Peyer's patch (tissue), 4 donors: ENCODE results near the gene CFAP119. TPM values are rescaled to one million over a fixed set of nuclear protein-coding genes. Genes with fewer than 3 reads are reported as not detected.

ENCODE experiments used
- DNase-seq, 3 donors: peaks; one replicate each; pipeline ENCODE4 v3.0.0-alpha.2; 2017 to 2019
- H3K27ac ChIP-seq, 4 donors: fragments of 200-600 bp; sonication (generic); one replicate each; pipeline ENCODE4 v1.5.1; 2016 to 2019
- H3K27me3 ChIP-seq, 2 donors: fragments of 200-600 bp; sonication (generic); one replicate each; pipeline ENCODE4 v1.5.1; 2019
- H3K36me3 ChIP-seq, 3 donors: fragments of 200-600 bp; sonication (generic); one replicate each; pipeline ENCODE4 v1.5.1; 2016 to 2019
- H3K4me1 ChIP-seq, 4 donors: fragments of 200-600 bp; sonication (generic); one replicate each; pipeline ENCODE4 v1.5.1; 2016 to 2019
- H3K4me3 ChIP-seq, 4 donors: fragments of 200-600 bp; sonication (generic); 1 replicate in 3 of 4; 2 replicates in 1 of 4; pipeline ENCODE4 v1.5.1; 2016 to 2019; ENCODE audit warnings: mild to moderate bottlenecking in 1 of 4
- H3K9me3 ChIP-seq, 4 donors: fragments of 200-600 bp; sonication (generic); one replicate each; pipeline ENCODE4 v1.5.1; 2016 to 2019; ENCODE audit warnings: mild to moderate bottlenecking in 1 of 4
- POLR2A ChIP-seq, 2 donors: fragments of 450-650 bp; IDR thresholded peaks; one replicate each; pipeline ENCODE4 v1.5.1; 2017; ENCODE audit warnings: antibody characterized with exemption in 2 of 2, mild to moderate bottlenecking in 2 of 2, moderate library complexity in 2 of 2
- total RNA-seq, 4 donors: library from RNA; depleted of rRNA; stranded (reverse); fragments of >200 nt; gene quantifications; one replicate each; pipeline ENCODE4 v1.1.0, GENCODE V29; 2016
- TF ChIP-seq, protein P1 (sequence below), 6 experiments: fragments of 450-650 bp in 4 of 6; fragments of 200-600 bp in 2 of 6; sonication (generic) in 1 of 6; IDR thresholded peaks; one replicate each; pipeline ENCODE4 v1.5.1; 2017 to 2019; ENCODE audit warnings: antibody characterized with exemption in 6 of 6, mild to moderate bottlenecking in 3 of 6, moderate library complexity in 1 of 6

CFAP119 gene
- total RNA-seq, 4 donors from 2014 or later, result 2.9 to 17.3 (median 4.2) TPM

DNA sequence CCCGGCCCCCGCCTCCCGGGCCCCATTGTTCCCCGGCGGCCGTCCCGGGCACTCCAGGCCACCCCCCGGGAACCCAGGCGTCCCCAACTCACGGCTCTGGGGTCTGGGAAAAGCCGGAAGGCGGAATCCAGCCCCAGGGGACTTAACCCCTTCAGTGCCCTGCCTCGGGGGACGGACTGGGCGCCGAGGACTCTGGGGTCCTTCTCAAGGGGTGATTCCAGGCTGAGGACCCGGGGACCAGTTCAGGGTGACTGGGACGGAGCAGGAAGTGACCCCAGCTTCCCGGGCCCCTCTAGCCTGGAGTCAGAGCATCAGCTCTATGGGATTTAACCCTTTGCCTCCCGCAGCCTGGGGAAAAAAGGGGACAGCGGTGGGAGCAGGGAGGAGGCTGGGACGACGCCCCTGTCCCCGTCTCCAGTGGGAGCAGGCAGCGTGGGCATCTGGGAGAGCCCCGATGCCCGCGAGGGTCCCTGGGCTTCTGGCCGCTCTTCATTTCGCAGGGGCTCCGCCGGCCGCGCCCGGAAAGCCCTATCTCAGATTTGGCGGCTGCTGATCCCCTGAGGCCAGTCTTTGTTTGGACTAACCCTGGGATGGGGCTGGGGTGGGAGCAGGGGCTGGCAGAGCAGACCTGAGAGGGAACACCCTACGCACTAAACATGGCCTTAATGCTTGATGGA is 25.2 kb upstream of the CFAP119 start, which contains the start of gene ZNF629:
TSS of gene ZNF629 (minus strand) at position 270 of the 677 bp plus-strand sequence. CDS start 2,723 bp downstream, outside the sequence.
- peaks cover 0 to 27% (median 10%) of the 10 kb centered on the region in 4 donors for H3K4me1 ChIP-seq
- peak; percentile 38 to 77 (median 75) for DNase-seq
- peak within 1 kb of the TSS; percentile 60 to 89 (median 78) for H3K4me3 ChIP-seq
- peaks cover 0 to 22% (median 0%) of the 10 kb centered on the region in 3 donors for H3K36me3 ChIP-seq
- H3K27me3 ChIP-seq, result no peaks in the 10 kb centered on the region
- peak; percentile 19 to 25 for TF ChIP-seq POLR2A (IDR thresholded peaks at IDR 0.05)
- TF ChIP-seq, protein P1, sequence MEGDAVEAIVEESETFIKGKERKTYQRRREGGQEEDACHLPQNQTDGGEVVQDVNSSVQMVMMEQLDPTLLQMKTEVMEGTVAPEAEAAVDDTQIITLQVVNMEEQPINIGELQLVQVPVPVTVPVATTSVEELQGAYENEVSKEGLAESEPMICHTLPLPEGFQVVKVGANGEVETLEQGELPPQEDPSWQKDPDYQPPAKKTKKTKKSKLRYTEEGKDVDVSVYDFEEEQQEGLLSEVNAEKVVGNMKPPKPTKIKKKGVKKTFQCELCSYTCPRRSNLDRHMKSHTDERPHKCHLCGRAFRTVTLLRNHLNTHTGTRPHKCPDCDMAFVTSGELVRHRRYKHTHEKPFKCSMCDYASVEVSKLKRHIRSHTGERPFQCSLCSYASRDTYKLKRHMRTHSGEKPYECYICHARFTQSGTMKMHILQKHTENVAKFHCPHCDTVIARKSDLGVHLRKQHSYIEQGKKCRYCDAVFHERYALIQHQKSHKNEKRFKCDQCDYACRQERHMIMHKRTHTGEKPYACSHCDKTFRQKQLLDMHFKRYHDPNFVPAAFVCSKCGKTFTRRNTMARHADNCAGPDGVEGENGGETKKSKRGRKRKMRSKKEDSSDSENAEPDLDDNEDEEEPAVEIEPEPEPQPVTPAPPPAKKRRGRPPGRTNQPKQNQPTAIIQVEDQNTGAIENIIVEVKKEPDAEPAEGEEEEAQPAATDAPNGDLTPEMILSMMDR (IDR thresholded peaks at IDR 0.05), result peak in 2 of 6 experiments; percentile 13 to 22
- H3K9me3 ChIP-seq, result no peaks in the 10 kb centered on the region
- peak within 1 kb of the TSS; percentile 69 to 83 (median 78) for H3K27ac ChIP-seq

DNA sequence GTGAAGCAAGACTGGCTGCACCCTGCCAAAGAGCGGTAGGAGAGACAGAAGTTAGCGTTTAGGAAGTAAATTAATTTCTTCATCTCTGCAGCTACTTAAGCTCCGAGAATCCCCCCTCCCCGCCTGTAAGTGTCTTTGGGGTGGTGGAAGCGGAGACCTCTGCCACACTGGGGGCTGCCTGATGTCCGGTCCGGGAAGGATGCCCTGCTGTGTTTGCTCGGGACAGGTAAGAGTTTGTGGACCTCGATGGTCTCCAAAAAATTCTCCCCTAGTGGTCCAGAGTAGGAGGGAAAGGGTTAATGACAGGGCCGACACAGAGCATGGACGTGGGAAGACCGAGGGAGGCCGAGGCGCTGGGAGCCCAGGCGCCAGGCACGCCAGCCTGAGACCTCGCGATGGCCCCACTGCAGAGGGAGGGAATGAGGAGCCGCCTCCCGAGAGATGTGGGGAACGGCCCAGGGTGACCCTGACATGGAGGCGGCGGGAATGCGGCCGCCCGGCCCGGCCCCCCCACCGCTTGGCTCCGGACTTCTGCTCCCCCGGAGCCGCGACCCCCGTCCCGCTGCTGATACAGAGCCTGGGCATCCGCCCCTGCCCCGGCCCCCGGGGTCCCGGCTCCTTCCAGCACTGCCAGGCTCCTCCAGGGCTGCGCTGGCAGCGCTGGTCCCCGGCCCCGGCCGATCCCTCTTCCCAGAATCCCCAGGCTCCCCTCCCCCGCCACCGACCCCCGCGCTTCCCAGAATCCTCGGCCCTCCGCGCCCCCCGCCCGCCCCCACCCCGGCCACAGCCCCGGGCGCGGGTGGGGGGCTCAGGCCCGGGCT is 24.5 kb upstream of the CFAP119 start:
- Histone ChIP-seq H3K9me3 (no peaks in the 10 kb centered on the region), H3K4me3 (peak overlapping the region; percentile 60 to 89 (median 78)), H3K27ac (peak overlapping the region; percentile 69 to 83 (median 78)), H3K4me1 (peaks cover 0 to 27% (median 10%) of the 10 kb centered on the region in 4 donors), H3K36me3 (peaks cover 0 to 29% (median 0%) of the 10 kb centered on the region in 3 donors), H3K27me3 (no peaks in the 10 kb centered on the region)
- TF ChIP-seq POLR2A (IDR thresholded peaks at IDR 0.05), result no peak
- TF ChIP-seq, protein P1 (IDR thresholded peaks at IDR 0.05), result peak in 1 of 6 experiments; percentile 3
- no peak for DNase-seq

DNA sequence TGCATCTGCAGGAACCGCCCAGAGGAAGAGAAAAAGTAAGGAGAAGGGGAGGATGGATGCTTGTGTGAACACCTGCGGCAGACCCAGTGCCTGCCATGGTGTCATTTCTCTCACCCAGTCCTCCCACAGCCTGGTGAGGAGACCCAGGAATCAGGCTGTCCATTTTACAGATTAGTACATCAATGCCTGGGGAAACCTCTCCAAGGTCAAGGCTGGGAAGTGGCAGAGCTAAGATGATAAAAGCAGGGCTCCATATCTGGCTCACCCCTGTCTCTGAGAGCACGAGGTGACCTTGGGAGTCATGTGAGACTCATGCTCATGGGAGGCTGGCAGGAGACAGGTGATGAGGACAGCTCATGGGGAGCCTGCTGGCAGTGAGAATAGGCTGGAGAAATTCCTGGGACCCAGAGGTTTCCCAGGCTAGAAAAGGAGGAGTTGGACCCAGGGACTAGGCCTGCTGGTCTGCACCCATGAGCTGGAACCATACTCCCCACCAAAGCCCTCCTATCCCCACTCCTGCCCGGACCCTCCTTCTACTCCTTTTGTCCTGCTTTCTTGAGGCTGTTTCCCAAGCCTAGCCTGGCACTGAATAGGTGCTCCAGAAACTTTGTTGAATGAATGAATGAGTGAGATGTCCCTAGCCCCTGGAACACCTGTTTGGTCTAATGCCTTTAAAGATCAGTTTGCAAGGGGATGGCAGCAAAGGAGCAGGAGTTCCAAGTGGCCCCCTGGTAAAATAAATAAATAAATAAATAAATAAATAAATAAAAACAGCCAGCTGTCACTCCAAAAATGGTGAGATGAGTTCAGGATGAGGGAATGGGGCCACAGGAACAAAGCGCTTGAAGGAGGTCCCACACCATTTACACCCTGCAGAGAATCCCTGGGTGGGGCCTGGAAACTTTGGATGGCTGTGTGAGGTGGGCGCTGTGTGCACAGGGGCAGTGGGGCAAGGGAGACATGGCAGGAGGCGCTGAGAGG is 23.6 kb upstream of the CFAP119 start:
- H3K9me3 ChIP-seq, result no peaks in the 10 kb centered on the region
- peaks cover 0 to 27% (median 10%) of the 10 kb centered on the region in 4 donors for H3K4me1 ChIP-seq
- DNase-seq, result no peak
- H3K4me3 ChIP-seq, result peak overlapping the region in 2 of 4 donors; percentile 82 to 89
- H3K27ac ChIP-seq, result no peak overlapping the region
- TF ChIP-seq, protein P1 (IDR thresholded peaks at IDR 0.05), result no peak
- TF ChIP-seq POLR2A (IDR thresholded peaks at IDR 0.05), result no peak
- peaks cover 0 to 29% (median 0%) of the 10 kb centered on the region in 3 donors for H3K36me3 ChIP-seq
- H3K27me3 ChIP-seq, result no peaks in the 10 kb centered on the region

DNA sequence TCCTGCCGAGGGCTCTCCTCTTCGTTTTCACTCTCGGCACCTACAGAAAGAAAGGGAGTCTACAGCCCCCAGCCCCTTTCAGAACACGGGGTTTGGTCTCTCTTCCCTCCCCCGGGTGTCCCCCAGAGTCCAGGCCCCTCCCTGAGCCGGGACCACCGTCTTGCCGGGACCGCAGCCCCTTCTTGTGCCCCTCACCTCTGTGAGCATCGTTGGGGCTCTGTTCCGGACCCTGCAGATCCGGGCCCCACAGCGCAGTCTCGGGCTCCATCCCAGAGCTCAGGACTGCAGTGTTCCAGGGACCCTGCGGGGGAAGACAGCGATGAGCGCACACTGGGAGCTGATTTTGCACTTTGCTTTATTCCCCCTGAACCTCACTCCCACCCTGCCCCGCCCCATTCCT is 22.4 kb upstream of the CFAP119 start:
- H3K36me3 ChIP-seq, result peaks cover 0 to 29% (median 0%) of the 10 kb centered on the region in 3 donors
- H3K9me3 ChIP-seq, result no peaks in the 10 kb centered on the region
- TF ChIP-seq, protein P1 (IDR thresholded peaks at IDR 0.05), result no peak
- TF ChIP-seq POLR2A (IDR thresholded peaks at IDR 0.05), result no peak
- H3K27ac ChIP-seq, result no peak overlapping the region
- no peaks in the 10 kb centered on the region for H3K27me3 ChIP-seq
- no peak for DNase-seq
- H3K4me1 ChIP-seq, result peaks cover 0 to 27% (median 10%) of the 10 kb centered on the region in 4 donors
- no peak overlapping the region for H3K4me3 ChIP-seq
